ENCODE results near the gene SKAP1.
"Not testable (repeated sequence)": the region's sequence is repeated elsewhere in the genome, so short reads cannot be mapped to it uniquely, and the experiment has no call there.

The SKAP1 gene

DNA sequence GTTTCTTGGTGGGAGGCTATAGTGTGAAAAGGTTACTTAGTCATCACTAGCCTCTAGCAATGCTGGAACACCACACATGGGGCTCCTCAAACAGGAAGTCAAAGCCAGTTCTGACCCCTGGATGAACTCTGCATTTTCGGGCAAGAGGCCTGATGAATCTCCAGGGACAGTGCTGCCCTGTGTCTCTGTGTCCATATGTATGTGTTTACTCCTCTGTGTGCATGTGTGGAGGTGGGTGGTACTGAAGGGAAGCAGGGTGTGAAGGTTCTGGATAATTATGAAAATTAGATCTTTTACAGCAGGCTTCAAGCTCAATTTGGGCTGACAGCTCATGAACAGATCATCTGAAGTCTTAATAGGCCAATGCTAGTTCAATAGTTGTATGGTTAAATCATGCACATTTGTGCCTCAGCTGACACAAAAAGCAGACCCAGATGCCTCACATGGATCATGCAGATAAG is 188.9 kb downstream of the SKAP1 start:
- DNase-seq: no peak

DNA sequence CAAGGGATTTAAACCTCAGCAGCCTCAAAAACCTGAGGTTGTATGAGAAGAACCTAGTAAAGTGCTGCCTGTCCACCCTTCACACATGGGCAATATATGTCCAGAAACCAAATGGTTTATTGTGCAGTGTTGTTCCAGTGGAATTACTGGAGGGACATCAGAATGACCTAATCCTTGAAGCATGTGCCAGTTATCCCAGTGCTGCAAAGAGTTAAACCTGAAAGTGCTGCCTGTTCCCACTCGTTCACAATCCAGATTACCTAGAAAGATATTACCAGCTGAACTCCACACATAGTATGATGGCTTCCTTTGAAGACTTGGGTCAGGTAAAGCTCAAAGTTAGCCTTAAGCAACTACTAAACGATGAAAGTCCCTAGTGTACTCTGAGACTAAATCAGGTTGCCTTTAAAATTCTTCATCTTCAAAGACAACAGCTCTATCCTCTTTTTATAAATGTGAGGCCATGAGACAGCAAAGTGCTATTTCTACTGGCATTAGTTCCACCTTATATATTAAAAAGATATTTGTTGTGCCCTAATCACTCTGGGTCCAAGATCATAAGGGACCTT is 189.4 kb downstream of the SKAP1 start:
- DNase-seq: no peak

DNA sequence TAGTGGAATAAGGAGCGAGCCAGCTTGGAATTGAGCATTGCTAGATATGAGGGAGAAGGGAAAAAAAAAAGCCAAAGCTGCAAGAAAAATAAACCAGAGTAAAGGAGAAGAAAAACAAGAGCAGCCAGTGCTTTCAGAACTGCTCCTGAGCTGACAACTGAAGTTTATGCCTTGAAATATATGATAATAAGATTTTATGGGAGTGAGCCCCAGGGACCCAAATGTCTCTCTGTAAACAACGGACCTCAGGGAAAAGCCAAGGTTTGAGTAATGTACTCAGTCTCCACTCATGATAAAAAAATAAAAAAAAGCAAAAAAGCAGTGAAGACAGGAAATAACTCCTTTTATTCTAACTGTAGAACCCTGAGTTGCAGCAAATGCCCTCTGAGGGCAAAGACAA is 189.9 kb downstream of the SKAP1 start:
- DNase-seq: no peak

DNA sequence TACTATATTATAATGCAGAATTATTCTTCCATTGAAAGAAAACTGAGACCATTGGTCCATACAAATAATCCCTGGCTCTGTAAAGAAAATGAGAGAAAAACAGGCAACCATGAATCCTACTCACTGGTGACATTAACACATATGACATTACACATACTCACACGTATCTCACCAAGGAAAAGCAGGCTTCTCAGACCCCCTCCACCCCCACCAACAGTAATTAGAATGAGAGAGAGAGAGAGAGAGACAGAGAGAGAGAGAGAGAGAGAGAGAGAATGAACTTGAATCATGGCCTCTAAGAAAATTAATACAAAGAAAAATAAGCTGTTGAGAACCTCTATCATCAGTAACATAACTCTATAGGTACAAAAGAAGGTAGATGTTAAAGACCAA is 190.4 kb downstream of the SKAP1 start:
- no peak for DNase-seq

DNA sequence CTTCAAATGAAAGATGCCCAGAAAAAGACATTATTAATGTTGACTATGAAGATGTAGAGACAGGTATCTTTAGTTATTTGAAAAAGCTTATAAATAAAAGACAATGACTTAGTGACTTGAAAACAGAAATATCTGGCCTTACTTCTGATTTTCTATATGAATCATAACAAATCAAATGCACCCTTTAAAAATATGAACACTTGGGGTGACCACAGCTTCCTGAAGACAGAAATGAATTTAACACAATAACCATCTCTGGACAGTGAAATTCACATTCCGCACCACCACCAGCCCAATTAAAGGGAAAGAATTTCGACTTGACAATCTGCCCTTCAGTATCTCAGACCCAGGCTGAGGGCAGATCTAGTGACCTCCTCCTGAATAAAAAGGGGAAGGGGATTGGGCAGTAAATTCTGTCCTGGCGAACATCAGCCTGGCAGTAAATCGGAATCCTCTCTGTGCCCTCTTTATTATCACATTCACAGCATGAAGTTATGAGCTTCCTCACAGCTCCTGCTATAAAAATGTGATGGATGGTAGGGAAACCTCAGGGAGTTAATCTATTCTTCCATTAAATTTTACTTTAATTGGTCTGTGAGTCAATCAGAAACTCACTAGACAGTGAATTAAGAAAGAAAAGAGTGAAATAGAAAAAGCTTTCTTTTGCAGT is 190.9 kb downstream of the SKAP1 start:
- no peak for DNase-seq

DNA sequence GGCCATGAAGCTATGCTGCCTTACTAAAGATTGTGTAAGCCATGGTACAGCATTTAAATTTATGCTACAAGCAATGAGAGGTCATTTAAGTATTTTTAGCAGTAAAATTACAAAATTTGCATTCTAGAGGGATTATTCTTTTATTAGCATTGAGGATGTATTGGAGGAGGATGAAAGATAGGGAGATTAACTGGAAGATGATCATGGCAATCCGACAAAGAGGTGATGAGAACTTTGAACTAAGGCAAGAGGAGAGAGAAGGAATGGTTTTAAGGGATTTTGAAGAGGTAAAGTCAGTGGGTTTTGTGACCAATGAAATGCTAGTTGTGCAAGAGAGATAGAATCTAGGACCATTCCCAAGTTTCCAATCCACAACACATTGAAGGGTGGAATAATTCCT is 192.6 kb downstream of the SKAP1 start:
- no peak for DNase-seq

DNA sequence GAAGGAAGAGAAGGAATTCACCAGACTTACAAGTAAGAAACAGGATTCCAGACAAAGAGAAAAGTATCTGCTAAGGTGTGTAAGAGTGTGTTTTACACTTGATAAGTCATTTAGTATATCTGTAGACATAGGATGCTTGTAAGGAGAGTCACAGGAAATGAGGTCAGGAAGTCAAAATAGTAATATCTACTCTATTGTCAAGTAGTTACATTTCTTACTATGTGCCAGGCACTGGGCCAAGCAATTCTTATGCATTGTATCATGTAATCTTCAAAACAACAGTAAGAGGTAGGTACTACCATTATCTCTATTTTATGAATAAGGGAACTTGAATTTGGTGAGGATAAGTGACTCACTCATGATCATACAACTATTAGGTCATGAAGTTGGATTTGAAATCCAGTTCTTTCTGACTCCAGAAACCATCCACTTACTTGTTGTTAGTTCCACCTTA is 193.3 kb downstream of the SKAP1 start:
- DNase-seq: no peak

DNA sequence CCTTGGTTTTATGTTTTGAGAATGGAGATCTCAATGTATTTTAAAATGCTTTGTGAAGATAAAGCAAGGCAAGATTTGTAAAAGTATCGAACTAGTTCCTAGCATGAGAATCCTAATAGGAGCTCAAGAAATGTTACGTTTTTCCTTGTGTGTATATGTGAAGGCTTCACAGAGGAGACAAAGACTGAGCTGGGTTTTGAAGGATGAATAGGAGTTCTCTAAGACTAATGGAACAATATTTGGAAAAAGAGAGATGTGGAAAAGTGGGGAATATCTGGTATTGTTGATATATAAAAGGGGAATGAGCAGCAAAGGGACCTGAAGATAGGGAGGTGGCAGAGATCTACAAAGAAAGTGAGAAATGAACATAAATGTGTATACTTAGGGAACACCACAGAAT is 195.1 kb downstream of the SKAP1 start:
- no peak for DNase-seq

DNA sequence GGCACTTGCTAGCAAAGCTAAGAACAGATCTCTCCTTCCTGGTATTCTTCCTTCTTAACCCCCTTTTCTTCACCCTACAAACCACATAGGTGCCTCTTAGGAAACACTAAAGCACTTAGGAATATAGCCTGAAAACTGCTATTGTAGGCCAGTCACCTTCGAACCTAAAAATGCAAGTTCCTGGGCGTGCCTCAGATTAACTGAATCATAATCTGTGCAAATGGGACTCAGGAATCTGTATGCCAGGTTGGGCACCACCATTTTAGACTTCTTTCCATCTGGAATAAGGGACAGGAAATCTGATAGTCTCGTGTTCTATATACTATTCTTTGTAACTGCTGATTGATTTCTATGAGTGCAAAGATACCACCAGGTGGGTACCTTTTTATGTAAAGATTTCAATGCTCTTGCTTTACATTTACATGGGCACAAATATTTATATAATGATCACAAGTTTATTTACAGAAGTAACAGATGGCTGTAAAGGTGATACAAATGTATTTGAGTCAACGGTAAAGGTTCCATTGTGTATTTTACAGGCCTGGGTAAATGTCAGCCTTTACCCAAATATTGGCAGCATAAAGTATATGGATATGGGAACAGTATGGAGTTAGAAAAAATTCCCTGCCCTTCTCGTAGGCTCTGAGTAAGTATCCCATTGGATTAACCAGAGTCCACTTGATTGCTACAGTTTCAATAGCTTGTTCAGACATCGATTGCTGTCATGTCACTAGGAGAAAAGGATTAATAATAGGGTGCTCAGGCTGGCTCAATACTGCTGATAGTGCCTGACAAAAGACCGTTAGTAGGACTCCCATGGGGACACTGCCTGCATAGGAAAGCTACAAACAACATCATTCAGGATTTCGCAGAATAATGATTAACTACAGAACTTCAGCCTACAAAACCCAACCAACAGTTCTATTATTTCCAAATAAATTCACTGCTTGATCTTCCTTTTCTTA is 197.7 kb downstream of the SKAP1 start:
- DNase-seq: no peak

DNA sequence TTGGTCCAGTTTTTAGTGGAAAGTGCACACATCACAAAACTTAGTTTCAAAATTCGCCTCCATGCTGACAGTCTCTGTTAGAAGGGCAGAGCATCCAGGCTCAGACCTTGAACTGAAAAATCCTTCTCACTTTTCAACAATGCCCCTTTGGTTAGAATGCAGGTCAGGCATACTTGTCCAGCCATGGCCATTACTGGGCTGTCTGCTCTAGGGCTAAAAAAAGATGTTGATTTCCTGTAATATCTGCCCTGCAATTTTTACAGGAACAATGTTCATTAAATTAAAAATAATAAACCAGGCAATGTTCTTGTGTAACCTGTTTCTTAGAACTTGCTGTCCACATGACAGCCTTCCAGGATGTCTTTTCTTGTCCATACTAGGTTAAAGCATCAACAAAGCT is 200.1 kb downstream of the SKAP1 start:
- DNase-seq: no peak

DNA sequence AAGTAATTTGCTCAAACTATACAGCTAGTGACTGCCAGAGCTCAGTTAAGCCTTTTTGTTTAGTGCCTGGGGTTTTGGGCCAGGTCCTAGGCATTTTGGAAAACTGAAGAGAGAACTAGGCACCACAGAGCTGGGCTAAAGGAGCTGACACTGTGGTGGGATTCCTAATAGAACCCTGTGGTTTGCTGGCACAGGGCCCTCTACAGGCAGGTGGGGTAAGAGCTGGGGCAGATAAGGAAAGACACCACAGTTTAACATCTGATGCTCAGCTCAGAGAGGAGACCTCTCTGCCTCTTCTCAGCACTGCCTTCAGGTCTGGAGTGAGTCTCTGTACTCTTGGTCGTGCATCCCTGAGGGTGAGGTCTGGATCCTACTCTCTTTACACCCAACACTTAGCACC is 201.3 kb downstream of the SKAP1 start:
- no peak for DNase-seq

DNA sequence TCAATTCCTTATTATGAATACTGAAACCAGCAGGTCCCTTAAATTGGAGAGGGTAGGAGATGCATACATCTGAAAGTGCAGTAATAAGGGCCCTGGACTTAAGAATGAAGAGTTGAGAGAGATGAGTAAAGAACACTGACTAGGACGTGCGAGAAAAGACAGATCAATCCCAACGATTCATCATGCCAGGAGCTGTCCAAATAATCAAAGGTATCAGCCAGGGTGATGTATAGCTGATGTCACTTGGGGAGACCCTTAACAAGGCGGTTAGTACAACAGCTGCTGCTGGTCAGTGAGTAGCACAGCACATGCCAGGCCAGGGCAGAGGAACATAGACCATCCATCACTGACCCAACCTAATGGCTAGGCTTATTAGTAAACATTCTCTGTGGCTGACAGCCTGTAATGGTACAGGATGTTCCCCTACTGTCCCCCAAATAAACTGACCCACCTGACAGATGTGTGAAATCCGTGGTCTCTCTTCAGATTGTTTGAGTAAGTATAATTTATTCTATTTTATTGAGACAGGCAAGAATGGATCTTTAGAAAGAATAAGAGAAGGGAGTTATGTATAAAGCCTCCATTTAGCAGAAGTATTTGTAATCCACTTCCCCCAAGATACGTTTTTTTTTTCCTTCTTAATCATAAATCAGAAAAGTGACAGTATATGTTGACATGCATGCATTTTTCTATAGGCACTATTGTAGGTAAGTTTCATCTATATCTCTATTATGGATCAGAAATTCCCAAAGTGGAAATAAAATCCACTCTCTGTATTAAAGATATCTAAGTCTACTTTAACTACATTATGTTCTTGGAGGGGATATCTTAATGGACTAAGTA is 204.1 kb downstream of the SKAP1 start:
- no peak for DNase-seq

DNA sequence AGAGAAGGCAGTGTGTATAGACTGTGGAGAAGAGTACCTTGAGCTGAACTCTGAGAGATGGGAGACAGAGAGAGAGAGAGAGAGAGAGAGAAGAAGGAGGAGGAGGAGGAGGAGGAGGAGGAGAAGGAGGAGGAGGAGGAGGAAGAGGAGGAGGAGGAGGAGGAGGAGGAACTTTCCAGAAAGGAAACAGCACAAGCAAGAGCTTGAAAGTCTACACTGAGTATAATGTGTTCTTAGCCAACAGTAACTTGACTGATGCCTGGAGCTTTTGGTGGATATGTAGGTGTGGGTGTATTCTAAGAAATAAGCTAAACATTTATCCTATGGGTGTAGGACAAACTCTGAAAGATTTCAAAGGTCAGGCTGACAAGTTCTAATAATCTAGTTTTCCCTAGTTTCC is 206.1 kb downstream of the SKAP1 start:
- DNase-seq: no peak

DNA sequence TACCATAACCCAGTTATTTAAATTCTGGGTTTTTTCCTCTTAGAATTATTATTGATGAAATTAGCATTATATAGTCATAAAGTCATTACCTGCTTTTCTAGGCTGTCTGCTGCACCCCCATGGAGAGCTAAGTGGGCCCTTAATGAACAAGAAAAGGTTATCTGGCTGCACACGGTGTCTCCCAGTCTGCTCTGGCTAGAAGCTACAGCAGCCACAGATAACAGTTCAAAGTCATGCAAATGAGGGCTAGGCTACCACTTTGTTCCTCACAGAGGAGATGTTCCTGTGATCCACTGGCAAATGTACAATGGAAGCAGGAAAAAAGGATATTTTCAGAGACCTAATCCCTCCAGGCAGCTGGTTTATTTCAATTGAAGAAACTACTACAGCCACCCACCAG is 210.4 kb downstream of the SKAP1 start:
- no peak for DNase-seq

DNA sequence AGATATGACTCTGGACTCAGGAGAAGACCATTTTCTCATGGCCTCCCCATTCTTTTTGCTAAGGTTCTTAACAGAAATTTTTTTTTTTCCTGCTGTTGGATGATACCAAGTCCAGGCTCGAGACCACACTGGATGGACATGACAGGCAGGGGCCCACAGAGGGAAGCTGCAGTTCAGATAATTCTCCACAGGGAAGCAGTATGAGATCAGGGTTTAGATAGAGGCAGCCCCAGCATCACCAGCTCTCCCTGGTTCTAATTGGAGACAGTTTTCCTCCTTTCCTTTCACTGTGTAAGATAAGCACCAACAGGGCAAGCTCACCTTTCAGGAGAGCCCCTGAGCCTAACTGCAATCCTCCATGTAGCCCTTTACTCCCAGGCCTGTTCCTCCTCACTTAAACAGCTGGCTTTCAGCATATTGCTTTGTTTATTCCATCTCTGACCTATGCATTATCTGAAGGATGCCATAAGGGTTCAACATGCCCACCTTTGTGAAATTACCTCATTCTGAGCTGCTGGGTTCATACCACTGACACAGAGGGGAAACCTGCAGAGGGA is 214.4 kb downstream of the SKAP1 start:
- no peak for DNase-seq

DNA sequence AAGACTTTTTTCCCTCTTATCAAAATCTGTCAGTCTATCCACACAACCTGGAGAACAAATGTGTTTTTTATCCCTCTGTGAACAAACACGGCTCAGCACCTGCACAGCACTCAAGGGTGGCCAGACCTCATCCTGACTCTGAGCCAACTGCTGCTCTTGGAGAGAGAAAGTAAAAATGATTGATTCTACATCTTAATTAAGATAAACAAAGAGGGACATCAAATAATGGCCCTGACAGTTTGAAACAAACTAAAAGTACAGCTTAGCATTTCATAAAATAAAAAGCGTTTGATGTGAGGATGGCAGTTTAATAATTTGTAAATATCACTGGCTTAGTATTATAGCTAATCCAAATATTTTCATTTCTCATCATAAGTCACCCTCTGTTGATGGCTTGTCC is 216.2 kb downstream of the SKAP1 start:
- DNase-seq: no peak

DNA sequence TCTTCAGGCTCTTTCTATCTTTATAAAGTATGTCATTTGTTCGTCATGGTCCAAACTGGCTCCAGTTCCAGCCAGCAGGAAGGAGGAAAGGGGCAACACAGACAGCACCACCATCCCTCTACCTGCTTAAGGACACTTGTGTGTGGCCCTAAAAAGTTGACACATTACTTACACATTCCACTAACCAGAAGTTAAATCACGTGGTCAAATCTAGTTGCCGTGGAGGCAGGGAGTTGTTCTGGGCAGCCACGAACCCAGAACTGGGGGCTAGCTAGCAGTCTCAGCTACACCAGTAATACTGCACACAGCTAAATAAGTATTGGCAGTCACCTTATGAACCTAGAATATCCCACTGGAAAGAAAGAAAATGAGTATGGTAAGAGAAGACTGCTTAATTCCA is 218.2 kb downstream of the SKAP1 start:
- DNase-seq: no peak

DNA sequence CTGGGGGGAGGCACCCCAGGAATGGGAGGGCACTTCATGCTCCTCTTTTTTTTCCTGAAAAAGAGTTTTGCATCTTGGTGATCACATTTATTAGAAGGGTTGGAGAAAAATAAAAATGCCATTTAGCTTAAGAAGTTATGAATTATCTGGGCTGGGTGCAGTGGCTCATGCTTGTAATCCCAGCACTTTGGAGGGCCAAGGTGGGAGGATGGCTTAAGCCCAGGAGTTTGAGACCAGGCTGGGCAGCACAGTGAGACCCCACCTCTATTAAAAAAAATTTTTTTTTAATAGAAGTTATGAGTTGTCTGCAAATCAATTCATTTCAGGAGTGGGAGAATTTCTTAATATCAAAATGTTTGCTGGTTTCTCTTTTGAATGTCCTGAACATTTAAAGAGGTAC is 219.0 kb downstream of the SKAP1 start:
- DNase-seq: no peak

DNA sequence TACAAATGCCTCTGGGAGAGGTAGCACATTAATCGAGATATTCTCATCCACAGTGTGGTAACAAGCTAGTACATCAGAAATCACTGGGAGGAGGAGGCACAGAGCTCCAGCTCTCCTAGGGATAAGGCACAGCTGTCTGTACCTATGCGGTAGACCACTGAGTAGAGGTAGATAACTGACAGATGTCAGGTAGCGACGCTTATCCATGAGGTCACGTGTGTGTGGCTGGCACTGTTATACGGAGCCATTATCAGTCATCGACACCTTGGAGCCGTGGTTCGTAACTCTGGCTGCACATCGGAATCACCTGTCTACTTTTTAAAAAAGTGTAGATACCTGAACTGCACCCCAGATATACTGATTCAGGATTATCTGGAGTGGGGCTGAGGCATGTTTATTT is 220.0 kb downstream of the SKAP1 start:
- DNase-seq: no peak

DNA sequence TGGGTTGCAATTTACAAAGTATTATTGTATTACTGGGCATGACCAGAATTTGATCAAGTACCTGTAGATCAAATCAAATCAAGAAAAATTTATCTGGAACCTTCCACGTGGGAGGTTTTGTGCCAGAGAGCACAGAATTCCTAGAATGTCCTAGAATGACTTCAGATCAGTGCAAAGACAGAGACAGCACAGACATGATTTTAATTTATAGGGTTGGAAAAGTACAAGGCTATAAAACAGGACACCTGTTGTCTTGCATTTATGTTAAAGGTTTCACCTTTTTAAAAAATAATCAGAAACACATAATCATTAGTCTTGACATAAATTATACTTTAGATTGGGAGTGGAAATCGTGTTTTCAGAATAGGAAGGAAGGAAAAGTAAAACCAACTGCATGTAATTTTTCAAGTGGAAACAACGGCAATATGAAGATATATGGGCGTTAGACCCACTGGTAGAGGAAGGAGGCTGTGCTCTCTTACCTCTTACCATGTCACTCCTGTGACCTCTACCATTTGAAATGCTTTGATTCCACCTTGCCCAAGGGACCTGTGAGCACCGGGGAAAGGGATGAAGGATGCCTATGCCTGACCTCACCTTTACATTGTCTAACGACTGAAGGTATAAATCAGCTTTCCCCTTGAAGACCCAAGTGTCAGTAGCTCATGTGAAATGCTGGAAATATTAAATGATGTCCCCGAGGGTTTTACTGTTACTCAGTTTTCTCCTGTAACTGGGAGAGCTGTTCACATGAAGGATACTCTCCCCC is 222.1 kb downstream of the SKAP1 start:
- DNase-seq: no peak

DNA sequence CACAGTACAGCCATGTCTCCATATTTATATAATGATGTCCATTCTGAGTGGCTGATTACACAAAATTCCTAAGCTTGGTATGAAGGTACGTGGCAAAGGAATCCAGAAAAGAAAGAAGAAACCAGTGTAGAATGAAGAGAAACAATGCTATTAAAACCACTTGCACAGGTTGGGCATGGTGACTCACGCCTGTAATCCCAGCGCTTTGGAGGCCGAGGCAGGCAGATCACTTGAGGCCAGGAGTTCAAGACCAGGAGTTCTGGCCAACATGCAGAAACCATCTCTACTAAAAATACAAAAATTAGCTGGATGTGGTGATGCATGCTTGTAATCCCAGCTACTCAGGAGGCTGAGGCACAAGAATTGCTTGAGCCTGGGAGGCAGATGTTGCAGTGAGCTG is 223.0 kb downstream of the SKAP1 start:
- not testable (repeated sequence) for DNase-seq

DNA sequence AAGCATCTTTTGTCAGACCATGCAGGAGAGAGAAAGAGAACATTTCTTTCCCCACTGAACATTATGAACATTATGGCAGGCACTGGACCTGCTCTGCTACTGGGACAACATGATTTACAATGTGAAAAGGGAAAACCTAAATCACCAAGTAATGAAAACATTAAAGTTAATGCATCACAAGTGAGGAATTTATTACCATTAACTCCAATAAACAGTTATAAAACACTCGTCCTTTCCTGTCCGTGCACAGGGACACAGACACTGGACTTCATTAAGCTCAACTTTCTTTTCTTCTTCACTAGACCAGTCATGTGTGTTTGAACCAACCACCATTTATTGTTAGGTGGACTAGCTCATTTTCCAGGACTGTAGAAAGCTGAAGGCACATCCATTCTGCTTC is 227.1 kb downstream of the SKAP1 start:
- no peak for DNase-seq

Measured in CD4-positive, alpha-beta T cell treated with Interleukin-17A for 4 hours (primary cell).